GM12865 (cell line): ENCODE data around the gene STAG1.
"Not testable (repeated sequence)": the region's sequence is repeated elsewhere in the genome, so short reads cannot be mapped to it uniquely, and the experiment has no call there.

Experiments used
- DNase-seq: peaks from one replicate; pipeline ENCODE4 v3.0.0; 2010; ENCODE audit warnings: low read depth
- H3K4me3 ChIP-seq: 2 replicates; pipeline ENCODE4 v1.5.1; 2011; ENCODE audit warnings: mild to moderate bottlenecking, low read depth, low read length, control low read depth
- TF ChIP-seq, protein P1 (sequence below): IDR thresholded peaks from 2 replicates; pipeline ENCODE4 v1.5.1; 2011; ENCODE audit warnings: low read length, control low read depth, low read depth, inconsistent platforms; ENCODE audit not compliant: insufficient read depth; ENCODE audit errors: missing control alignments

Gene STAG1

DNA sequence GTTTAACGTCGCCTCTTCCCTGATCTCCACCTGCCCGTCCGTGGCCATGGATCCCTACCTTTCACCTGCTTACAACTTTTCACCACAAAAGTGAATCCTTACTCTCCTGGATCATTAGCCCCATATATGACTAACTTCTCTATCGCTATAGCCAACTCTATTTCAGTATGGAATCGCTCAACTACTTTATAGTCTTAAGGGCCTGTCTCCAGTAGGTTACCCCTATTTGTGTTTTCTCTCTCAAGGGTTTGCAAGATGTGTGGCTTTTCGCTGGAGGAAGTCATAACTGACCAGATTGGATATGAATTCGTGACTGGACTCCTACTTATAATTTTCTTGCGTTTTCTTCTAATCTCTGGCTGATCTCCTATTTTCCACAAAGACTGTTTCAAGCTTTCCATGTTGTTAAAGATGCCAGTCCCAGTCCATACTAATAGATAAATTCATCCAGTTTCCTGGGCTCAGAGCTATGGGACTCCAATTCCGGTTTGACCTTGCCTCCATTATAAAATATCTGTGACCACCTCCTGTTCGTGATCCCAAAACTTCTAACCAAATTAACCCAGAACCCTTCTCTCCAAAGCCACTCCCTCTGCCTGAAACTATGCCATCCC is 1.3 kb upstream of the STAG1 start:
- TF ChIP-seq, protein P1, sequence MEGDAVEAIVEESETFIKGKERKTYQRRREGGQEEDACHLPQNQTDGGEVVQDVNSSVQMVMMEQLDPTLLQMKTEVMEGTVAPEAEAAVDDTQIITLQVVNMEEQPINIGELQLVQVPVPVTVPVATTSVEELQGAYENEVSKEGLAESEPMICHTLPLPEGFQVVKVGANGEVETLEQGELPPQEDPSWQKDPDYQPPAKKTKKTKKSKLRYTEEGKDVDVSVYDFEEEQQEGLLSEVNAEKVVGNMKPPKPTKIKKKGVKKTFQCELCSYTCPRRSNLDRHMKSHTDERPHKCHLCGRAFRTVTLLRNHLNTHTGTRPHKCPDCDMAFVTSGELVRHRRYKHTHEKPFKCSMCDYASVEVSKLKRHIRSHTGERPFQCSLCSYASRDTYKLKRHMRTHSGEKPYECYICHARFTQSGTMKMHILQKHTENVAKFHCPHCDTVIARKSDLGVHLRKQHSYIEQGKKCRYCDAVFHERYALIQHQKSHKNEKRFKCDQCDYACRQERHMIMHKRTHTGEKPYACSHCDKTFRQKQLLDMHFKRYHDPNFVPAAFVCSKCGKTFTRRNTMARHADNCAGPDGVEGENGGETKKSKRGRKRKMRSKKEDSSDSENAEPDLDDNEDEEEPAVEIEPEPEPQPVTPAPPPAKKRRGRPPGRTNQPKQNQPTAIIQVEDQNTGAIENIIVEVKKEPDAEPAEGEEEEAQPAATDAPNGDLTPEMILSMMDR, result no peak
- peak overlapping the region; percentile 62 for H3K4me3 ChIP-seq
- peak; percentile 43 for DNase-seq

DNA sequence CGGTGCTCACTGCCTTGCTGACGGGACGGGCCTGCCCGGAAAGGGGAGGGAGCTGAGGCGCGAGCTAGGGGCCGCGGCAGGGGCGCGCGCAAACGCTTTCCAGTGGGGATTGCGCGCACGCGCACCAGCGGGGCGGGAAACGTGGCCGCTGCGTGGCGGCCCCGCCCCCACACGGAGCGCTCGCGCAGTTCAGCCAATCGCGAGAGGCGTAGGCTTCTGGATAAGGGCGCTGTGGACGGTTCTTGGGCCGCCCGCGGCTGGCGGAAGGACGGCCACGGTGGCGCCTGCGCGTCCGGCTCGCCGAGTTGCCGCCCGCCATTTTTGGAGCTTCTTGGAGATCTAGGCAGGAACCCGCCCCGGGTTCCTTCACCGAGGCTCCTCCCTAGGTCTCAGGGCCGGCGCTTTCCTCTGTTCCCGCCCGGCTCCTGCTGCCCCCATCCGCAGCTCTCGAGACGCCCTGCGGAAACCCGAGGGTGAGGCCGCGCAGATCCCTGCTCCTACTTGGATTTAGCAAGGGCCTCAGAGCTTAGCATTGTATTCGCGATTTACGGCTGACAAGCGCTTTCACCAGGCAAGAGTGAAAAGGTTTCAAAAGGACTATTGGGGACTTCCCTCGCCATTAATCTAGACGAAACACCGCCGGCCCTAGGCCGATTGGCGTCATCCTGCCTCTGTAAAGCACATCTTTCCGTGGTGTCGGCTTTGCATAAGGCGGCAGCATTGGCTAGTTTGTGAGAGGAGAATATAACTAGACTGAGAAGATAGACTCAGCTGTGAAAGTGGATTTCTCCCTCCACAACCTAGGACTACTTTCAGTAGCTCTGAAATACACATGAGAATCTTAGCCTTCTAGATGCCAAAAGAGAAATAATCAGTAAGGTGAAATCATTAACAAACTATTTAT is 496 bp upstream of the STAG1 start:
- peak overlapping the region; percentile 62 for H3K4me3 ChIP-seq
- TF ChIP-seq, protein P1, result no peak
- peak; percentile 99 for DNase-seq

DNA sequence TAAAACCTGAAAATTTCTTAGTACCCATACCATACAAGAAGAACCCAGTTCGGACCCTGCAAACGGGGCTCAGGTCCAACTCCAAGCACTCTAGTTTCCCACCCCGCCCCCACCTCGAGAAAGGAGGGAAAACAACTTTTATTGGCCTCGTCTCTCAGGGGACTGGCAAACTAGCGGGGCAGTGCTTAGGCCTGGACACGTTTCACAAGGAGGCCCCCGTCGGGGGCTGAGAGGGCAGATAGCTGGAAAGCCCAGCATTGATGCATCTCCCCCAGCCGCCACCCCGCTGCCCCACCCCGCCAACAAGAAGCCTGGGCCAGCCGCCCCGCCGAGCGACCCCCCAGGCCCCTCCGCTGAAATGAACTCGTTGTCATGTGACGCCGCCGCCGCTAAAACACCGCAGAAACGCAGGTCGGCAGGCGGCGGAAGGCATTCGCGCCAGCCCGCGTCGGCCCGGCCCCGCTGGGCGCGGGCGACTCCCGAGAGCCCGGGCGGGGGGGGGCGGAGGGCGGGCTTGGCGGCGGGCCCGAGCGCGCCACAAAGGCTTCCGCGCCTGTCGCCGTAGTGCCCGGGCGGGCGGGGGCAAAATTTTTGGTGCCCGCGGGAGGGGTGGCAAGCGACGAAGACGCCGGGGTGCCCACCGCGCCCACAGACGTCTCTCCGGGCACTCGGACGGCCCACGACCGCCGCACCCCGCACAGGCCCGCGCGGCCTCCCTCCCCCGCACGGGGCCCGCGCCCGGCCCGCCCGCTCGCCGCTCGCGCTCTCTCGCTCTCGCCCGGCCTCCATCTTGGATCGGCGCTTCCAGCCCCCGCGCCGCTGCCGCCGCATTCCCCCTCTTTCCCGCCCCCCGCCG is 634 bp downstream of the STAG1 start:
- peak overlapping the region; percentile 97 for H3K4me3 ChIP-seq
- peak; percentile 79 for DNase-seq
- TF ChIP-seq, protein P1, result no peak

DNA sequence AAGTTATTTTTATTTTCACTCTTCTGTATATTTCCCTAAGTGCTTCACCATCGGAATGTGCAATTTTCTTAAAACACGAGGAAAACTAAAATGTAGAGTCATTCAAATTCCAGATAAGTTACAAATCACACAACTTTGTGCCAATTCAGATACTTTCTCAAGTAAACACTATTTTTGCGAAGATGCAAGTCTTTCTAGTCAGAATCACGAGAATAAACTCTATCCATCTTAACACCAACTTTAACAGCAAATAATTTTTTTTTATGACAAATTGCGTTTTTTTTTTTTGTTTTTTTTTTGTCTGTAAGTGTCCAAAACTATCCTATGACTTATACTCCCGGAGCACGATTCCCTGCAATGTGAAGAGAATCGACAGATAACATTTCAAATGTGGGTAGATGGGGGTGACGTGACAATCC is 1.3 kb downstream of the STAG1 start:
- TF ChIP-seq, protein P1, result no peak
- DNase-seq, result no peak
- peak overlapping the region; percentile 97 for H3K4me3 ChIP-seq

DNA sequence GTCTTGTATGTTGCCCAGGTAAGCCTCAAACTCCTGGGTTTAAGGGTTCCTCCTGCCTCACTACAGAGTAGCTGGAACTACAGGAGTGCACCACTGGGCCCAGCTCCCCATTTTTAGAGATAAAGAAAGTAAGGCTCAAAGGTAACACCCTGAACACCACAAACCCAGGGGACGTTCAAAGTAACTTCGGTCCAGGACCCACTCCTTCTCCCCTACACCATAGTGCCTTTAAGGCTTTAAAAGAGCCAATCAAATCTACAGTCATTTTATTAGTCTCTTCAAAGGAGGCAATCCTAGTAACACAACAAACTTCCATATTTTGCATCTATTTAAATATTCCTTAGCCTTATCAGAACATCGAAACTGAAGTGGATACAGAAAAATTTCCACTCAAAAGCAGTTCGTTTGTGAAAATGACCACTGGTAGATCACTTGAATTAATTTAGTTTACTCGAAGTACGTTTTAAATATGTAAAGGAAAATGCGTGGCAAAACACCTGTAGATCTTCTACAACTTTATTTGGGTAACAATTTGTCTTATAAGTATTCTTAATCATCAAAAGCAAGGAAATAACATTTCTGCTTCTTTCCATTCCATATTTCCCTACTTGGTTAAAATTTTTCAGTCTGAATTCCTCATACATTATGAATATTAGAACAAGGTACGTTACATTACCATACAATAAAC is 1.8 kb downstream of the STAG1 start:
- peak; percentile 48 for DNase-seq
- peak overlapping the region; percentile 97 for H3K4me3 ChIP-seq
- TF ChIP-seq, protein P1, result no peak

DNA sequence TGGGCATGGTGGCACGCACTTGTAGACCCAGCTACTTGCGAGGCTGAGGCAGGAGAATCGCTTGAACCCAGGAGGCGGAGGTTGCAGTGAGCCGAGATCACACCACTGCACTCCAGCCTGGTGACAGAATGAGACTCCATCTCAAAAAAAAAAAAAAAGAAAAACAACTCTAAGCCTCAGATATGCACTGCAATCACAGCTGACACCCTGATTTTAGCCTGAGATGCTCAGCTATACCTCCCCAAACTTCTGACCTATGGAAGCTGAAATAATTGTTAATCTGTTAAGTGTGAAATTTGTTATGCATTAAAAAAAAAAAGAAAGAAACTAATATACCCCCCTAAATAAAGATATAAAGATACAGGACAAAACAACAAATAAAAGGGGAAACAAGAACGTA is 2.6 kb downstream of the STAG1 start:
- not testable (repeated sequence) for DNase-seq
- peak overlapping the region; percentile 97 for H3K4me3 ChIP-seq
